Upper lobe of right lung (tissue), 1 donor: ENCODE results near the gene SMIM29. TPM values are rescaled to one million over a fixed set of nuclear protein-coding genes. Genes with fewer than 3 reads are reported as not detected.

ENCODE experiments used
- ATAC-seq: fragments of 200-7000 bp; cut with Tn5 transposase; one replicate; pipeline ENCODE4 v1.9.1; 2020; ENCODE audit warnings: mild to moderate bottlenecking, moderate library complexity
- DNase-seq: peaks from one replicate; pipeline ENCODE4 v3.0.0-alpha.2; 2020
- H3K27ac ChIP-seq: fragments of 200-600 bp; one replicate; pipeline ENCODE4 v1.8.0; 2022
- H3K27me3 ChIP-seq: fragments of 200-600 bp; one replicate; pipeline ENCODE4 v1.8.0; 2022; ENCODE audit warnings: mild to moderate bottlenecking
- H3K36me3 ChIP-seq: fragments of 200-600 bp; one replicate; pipeline ENCODE4 v1.8.0; 2022
- H3K4me1 ChIP-seq: fragments of 200-600 bp; one replicate; pipeline ENCODE4 v1.8.0; 2022
- H3K4me3 ChIP-seq: fragments of 200-600 bp; one replicate; pipeline ENCODE4 v1.8.0; 2022; ENCODE audit warnings: mild to moderate bottlenecking
- H3K9me3 ChIP-seq: fragments of 200-600 bp; one replicate; pipeline ENCODE4 v1.8.0; 2022
- intact Hi-C: fragments of 100-400 bp; cut with DNase I; formaldehyde crosslinking; loops from one replicate; pipeline ENCODE4 v1.11.0; 2022
- total RNA-seq: library from RNA; stranded (reverse); fragmentation: NEBNext Ultra II Directional; extraction: Animal tissue kit (Norgen Biotek cat#: 25700); gene quantifications from one replicate; pipeline ENCODE4 v1.2.1, GENCODE V29; 2021
- TF ChIP-seq, protein P1 (sequence below): fragments of 200-600 bp; IDR thresholded peaks from one replicate; pipeline ENCODE4 v1.8.0; 2022; ENCODE audit warnings: antibody characterized with exemption
- donor health status: DM: no; HTN: yes; CAD: no; lungs with severe emphysema.

Gene SMIM29
- total RNA-seq, 1 donor from 2014 or later = 32.6 TPM

DNA sequence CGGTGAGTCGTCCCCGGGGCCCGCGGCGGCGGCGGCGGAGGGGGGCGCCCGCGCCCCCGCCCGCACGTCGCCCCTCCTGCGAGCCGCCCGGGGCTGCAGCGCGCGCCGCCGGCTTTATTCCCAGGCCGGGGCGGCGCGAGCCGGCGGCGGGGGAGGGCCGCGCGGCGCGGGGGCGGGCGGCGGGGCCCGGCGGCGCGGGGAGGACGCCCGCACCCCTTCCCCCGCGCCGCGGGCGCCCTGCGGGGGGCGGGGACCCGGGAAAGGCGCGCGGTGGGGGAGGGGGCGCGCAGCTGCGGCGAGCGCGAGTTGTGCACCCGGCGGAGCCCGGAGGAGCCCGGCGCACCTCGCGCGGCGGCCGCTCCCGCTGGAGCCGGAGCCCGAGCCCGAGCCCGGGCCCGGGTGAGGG, 11.5 kb downstream of the SMIM29 start:
- Histone ChIP-seq H3K36me3 (peaks cover 18% of the 10 kb centered on the region), H3K9me3 (no peaks in the 10 kb centered on the region), H3K4me3 (peak overlapping the region; percentile 77), H3K4me1 (peaks cover 9% of the 10 kb centered on the region), H3K27ac (peak overlapping the region; percentile 89), H3K27me3 (no peaks in the 10 kb centered on the region)
- ATAC-seq (peak; percentile 5), DNase-seq (peak; percentile 71)
- intact Hi-C loops = no loop called here
- TF ChIP-seq, protein P1, sequence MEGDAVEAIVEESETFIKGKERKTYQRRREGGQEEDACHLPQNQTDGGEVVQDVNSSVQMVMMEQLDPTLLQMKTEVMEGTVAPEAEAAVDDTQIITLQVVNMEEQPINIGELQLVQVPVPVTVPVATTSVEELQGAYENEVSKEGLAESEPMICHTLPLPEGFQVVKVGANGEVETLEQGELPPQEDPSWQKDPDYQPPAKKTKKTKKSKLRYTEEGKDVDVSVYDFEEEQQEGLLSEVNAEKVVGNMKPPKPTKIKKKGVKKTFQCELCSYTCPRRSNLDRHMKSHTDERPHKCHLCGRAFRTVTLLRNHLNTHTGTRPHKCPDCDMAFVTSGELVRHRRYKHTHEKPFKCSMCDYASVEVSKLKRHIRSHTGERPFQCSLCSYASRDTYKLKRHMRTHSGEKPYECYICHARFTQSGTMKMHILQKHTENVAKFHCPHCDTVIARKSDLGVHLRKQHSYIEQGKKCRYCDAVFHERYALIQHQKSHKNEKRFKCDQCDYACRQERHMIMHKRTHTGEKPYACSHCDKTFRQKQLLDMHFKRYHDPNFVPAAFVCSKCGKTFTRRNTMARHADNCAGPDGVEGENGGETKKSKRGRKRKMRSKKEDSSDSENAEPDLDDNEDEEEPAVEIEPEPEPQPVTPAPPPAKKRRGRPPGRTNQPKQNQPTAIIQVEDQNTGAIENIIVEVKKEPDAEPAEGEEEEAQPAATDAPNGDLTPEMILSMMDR = no peak

DNA sequence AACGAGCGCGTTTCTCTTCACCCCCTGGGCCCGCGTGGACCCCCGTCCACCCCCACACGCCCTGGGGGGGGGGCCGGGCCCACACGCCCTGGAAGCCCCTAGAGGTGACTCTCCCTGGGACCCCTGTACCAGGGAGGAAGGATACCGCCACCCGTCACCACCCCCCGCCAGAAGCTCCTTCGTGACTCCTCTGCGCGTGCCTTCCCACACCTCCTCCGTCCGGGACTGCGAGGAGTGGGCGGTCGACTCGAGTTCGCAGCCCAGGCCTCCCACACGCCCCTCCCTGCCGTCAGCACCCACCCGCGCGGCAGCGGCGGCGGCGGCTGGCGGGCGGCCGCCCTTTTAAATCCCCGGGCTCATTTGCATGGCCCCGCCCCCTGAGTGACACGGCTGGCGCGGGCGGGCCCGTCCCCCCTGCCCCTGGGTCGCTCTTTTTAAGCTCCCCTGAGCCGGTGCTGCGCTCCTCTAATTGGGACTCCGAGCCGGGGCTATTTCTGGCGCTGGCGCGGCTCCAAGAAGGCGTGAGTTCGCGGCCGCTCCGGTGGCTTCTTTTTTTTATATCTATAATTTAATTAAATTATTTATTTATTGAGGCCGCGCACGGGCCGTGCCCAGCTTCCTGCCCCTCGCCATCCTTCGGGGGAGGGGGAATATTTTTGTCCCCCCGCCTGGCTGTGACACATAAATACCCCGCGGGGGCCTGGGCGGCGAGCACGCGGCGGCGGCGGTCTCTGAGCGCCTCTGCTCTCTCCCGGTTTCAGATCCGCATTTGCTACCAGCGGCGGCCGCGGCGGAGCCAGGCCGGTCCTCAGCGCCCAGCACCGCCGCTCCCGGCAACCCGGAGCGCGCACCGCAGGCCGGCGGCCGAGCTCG, 12.1 kb downstream of the SMIM29 start, which contains the start of gene HMGA1:
Gene HMGA1, plus strand, starts transcription at position 431 of the 873 bp plus-strand sequence. CDS start 3,908 bp downstream, outside the sequence.
- Histone ChIP-seq H3K36me3 (peaks cover 11% of the 10 kb centered on the region), H3K9me3 (no peaks in the 10 kb centered on the region), H3K4me3 (peak within 1 kb of the TSS; percentile 77), H3K4me1 (peaks cover 9% of the 10 kb centered on the region), H3K27ac (peak within 1 kb of the TSS; percentile 89), H3K27me3 (no peaks in the 10 kb centered on the region)
- TF ChIP-seq, protein P1 = no peak
- DNase-seq (peak; percentile 94), ATAC-seq (peak; percentile 86)
- intact Hi-C loops = no loop called here

DNA sequence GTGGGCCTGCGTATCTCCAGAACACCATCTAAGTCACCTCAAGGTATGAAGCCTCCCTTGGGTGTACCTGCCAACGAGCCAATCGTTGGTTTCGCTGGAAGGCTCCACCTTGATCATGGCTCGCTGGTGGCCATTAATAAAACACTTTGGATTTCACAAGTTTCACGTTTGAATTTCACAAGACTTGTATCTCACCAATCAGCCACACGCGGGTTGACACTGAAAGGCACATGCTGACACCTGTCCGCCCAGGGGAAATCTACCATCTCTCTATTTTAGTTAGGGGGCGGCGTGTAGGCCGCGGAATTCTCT, 12.7 kb downstream of the SMIM29 start:
- Histone ChIP-seq H3K27me3 (no peaks in the 10 kb centered on the region), H3K4me3 (peak overlapping the region; percentile 59), H3K27ac (peak overlapping the region; percentile 89), H3K4me1 (peaks cover 9% of the 10 kb centered on the region), H3K9me3 (no peaks in the 10 kb centered on the region), H3K36me3 (peaks cover 5% of the 10 kb centered on the region)
- ATAC-seq = peak; percentile 45
- peak; percentile 72 for DNase-seq
- TF ChIP-seq, protein P1 = no peak
- intact Hi-C loops = no loop called here

DNA sequence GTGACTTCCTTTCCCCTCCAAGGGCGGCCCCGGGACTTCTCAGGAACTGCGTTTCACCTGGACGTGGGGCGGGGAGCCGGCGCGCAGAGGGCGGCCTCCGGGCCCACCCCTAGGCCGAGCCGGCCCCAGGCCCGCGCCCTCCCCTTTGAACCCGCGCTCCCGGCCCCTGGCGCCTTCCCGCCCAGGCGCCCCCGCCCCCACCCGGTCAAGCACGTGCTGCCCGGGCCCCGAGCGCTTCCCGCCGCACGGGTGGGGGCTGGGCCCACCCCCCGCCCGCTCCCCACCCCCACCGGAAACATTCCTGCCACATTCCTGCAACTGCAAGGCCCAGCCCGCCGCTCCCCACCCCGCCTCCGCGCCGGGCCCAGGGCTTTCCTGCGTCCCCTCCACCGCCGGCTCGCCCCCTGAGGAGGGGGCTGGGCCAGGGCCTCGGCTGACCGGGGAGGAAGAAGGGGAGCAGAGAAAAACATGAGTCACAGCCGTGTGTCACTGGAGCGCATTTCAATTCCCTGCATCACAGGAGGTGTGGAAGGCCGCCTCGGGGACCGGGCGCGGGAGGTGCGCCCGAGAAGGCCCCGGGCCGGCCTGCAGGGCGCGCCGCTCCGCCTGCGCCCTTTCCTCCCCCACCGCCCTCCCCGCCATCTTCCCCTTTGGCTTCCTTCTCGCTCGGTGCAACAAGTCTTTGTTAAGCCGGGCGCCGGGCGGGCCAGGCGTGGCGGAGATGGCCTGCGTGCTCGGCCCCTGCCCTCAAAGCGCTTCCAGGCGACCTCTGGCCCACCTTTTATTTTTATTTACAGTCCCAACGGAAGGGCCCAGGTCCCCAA, 13.3 kb downstream of the SMIM29 start:
- TF ChIP-seq, protein P1 = no peak
- Histone ChIP-seq H3K9me3 (no peaks in the 10 kb centered on the region), H3K27me3 (no peaks in the 10 kb centered on the region), H3K27ac (peak overlapping the region; percentile 89), H3K4me1 (peaks cover 9% of the 10 kb centered on the region), H3K36me3 (peaks cover under 1% of the 10 kb centered on the region), H3K4me3 (peak overlapping the region; percentile 59)
- peak; percentile 85 for DNase-seq
- ATAC-seq = peak; percentile 58
- intact Hi-C loops = no loop called here

DNA sequence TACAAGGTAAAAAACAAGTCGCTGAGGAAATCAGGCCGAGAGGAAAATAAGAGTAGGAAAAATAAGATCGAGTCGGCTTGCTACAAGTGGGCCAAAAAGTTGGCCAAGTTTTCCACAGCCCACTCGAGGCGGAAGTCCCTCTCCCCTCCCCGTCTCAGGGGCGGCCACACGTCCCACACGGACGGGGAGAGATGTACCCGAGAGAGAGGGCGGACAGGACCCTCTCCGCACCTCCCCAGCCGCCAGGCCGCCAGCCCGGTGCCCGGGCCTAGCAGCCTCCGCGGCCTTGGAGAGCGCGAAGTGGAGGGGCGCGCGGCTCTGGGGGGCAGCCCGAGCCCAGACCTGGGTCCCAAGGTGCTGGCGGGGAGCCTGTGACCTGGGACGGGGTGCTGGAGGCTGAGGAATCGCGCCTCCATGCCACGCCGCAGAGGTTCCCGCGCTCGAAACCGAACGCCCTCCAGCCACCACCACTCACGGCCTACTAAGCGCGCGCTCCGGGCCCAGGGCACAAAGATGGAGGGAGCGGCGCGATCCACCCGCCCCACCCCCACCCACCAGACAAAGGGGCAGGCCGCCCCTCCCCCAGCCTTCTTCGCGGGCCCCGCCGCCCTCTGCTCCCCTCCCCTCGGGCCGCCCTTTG, 14.0 kb downstream of the SMIM29 start:
- H3K9me3 ChIP-seq = no peaks in the 10 kb centered on the region
- ATAC-seq = no peak
- H3K4me3 ChIP-seq = no peak overlapping the region
- intact Hi-C loops = no loop called here
- H3K4me1 ChIP-seq = peaks cover 9% of the 10 kb centered on the region
- no peaks in the 10 kb centered on the region for H3K27me3 ChIP-seq
- peak overlapping the region; percentile 89 for H3K27ac ChIP-seq
- DNase-seq = no peak
- no peaks in the 10 kb centered on the region for H3K36me3 ChIP-seq
- TF ChIP-seq, protein P1 = no peak
